Measurements from ENCODE around the gene HDLBP.
A peak's percentile ranks its signal among the peaks of the same experiment; 100 is the strongest.

Gene HDLBP

GRCh38 chr2:241339839-241340630 lies 24.6 kb upstream of the HDLBP start:
- no peak for TF ChIP-seq EZH2phosphoT487 (IDR thresholded peaks at IDR 0.05; ENCODE audit: low read depth)
- TF ChIP-seq CTCF (IDR thresholded peaks at IDR 0.05; ENCODE audit: low read depth, low read length) = no peak
- Histone ChIP-seq H3K4me3 (ENCODE audit: low read length) (no peak overlapping the region), H3K4me1 (ENCODE audit: low read length) (peaks cover 35% of the 10 kb centered on the region), H2AFZ (ENCODE audit: low read depth, low read length) (no peak overlapping the region), H3K9me3 (ENCODE audit: insufficient read depth, low read length) (no peaks in the 10 kb centered on the region), H3K36me3 (replicated peaks; ENCODE audit: low read depth, low read length) (peaks cover 46% of the 10 kb centered on the region), H3K9ac (ENCODE audit: low read length) (no peak overlapping the region), H3K27me3 (ENCODE audit: low read depth, low read length) (no peaks in the 10 kb centered on the region), H4K20me1 (ENCODE audit: insufficient read depth, low read length) (peaks cover 45% of the 10 kb centered on the region), H3K79me2 (ENCODE audit: low read length) (peaks cover 14% of the 10 kb centered on the region), H3K27ac (ENCODE audit: low read length) (no peak overlapping the region), H3K4me2 (ENCODE audit: low read length) (peak overlapping the region; percentile 35)

- Histone ChIP-seq H3K27me3 (ENCODE audit: low read depth, low read length) (no peaks in the 10 kb centered on the region), H3K4me1 (ENCODE audit: low read length) (peaks cover 33% of the 10 kb centered on the region), H2AFZ (ENCODE audit: low read depth, low read length) (no peak overlapping the region), H3K4me2 (ENCODE audit: low read length) (no peak overlapping the region), H3K79me2 (ENCODE audit: low read length) (peaks cover 4% of the 10 kb centered on the region; the same call in 1 of the 2 replicates), H3K36me3 (replicated peaks; ENCODE audit: low read depth, low read length) (peaks cover 10% of the 10 kb centered on the region), H4K20me1 (ENCODE audit: insufficient read depth, low read length) (peaks cover 46% of the 10 kb centered on the region), H3K9me3 (ENCODE audit: insufficient read depth, low read length) (no peaks in the 10 kb centered on the region), H3K27ac (ENCODE audit: low read length) (no peak overlapping the region), H3K4me3 (ENCODE audit: low read length) (no peak overlapping the region), H3K9ac (ENCODE audit: low read length) (no peak overlapping the region)
- TF ChIP-seq EZH2phosphoT487 (IDR thresholded peaks at IDR 0.05; ENCODE audit: low read depth) = no peak
- TF ChIP-seq CTCF (IDR thresholded peaks at IDR 0.05; ENCODE audit: low read depth, low read length) = no peak
These were observed 19.3 kb upstream of the HDLBP start for GRCh38 chr2:241334813-241335212.

- Histone ChIP-seq H3K4me1 (ENCODE audit: low read length) (peaks cover 9% of the 10 kb centered on the region), H4K20me1 (ENCODE audit: insufficient read depth, low read length) (peaks cover 24% of the 10 kb centered on the region), H3K36me3 (replicated peaks; ENCODE audit: low read depth, low read length) (peaks cover 21% of the 10 kb centered on the region), H3K79me2 (ENCODE audit: low read length) (peaks cover 7% of the 10 kb centered on the region; the same call in 1 of the 2 replicates), H3K4me3 (ENCODE audit: low read length) (no peak overlapping the region), H2AFZ (ENCODE audit: low read depth, low read length) (no peak overlapping the region), H3K9ac (ENCODE audit: low read length) (no peak overlapping the region), H3K9me3 (ENCODE audit: insufficient read depth, low read length) (no peaks in the 10 kb centered on the region), H3K4me2 (ENCODE audit: low read length) (no peak overlapping the region), H3K27ac (ENCODE audit: low read length) (no peak overlapping the region), H3K27me3 (ENCODE audit: low read depth, low read length) (no peaks in the 10 kb centered on the region)
- no peak for TF ChIP-seq CTCF (IDR thresholded peaks at IDR 0.05; ENCODE audit: low read depth, low read length)
- no peak for TF ChIP-seq EZH2phosphoT487 (IDR thresholded peaks at IDR 0.05; ENCODE audit: low read depth)
These were observed 15.1 kb upstream of the HDLBP start for GRCh38 chr2:241330616-241330981.

GRCh38 chr2:241329669-241330615 lies 14.5 kb upstream of the HDLBP start:
- TF ChIP-seq EZH2phosphoT487 (IDR thresholded peaks at IDR 0.05; ENCODE audit: low read depth) = no peak
- no peak for TF ChIP-seq CTCF (IDR thresholded peaks at IDR 0.05; ENCODE audit: low read depth, low read length)
- H3K79me2 ChIP-seq (ENCODE audit: low read length) = peaks cover 14% of the 10 kb centered on the region
- H3K4me1 ChIP-seq (ENCODE audit: low read length) = peaks cover 6% of the 10 kb centered on the region
- H3K9me3 ChIP-seq (ENCODE audit: insufficient read depth, low read length) = no peaks in the 10 kb centered on the region
- H2AFZ ChIP-seq (ENCODE audit: low read depth, low read length) = no peak overlapping the region
- H3K36me3 ChIP-seq (replicated peaks; ENCODE audit: low read depth, low read length) = peaks cover 27% of the 10 kb centered on the region
- H4K20me1 ChIP-seq (ENCODE audit: insufficient read depth, low read length) = peaks cover 24% of the 10 kb centered on the region
- H3K9ac ChIP-seq (ENCODE audit: low read length) = no peak overlapping the region
- H3K27me3 ChIP-seq (ENCODE audit: low read depth, low read length) = no peaks in the 10 kb centered on the region
- no peak overlapping the region for H3K4me3 ChIP-seq (ENCODE audit: low read length)
- no peak overlapping the region for H3K27ac ChIP-seq (ENCODE audit: low read length)
- H3K4me2 ChIP-seq (ENCODE audit: low read length) = no peak overlapping the region

Measured in OCI-LY3 (cell line).